ENCODE data around the gene SHISA6.
A peak's percentile ranks its signal among the peaks of the same experiment; 100 is the strongest.

The SHISA6 gene

GRCh38 chr17:11240841-11241610 lies at the start of gene SHISA6:
SHISA6 (plus strand) TSS chr17:11241213.
- no peak for DNase-seq

GRCh38 chr17:11195801-11196200 lies 45.2 kb upstream of the SHISA6 start:
- DNase-seq = no peak

- no peak for DNase-seq
Measured at GRCh38 chr17:11204991-11205390, 36.0 kb upstream of the SHISA6 start.

- no peak for DNase-seq
Measured at GRCh38 chr17:11205659-11206058, 35.4 kb upstream of the SHISA6 start.

GRCh38 chr17:11209906-11210305 lies 31.1 kb upstream of the SHISA6 start:
- DNase-seq = no peak

- no peak for DNase-seq
Measured at GRCh38 chr17:11212792-11213191, 28.2 kb upstream of the SHISA6 start.

GRCh38 chr17:11216976-11217375 lies 24.0 kb upstream of the SHISA6 start:
- DNase-seq = no peak

GRCh38 chr17:11221196-11221595 lies 19.8 kb upstream of the SHISA6 start:
- no peak for DNase-seq

- DNase-seq = no peak
Measured at GRCh38 chr17:11221721-11222120, 19.3 kb upstream of the SHISA6 start.

GRCh38 chr17:11238705-11239104 lies 2.3 kb upstream of the SHISA6 start:
- DNase-seq = no peak

- no peak for DNase-seq
Measured at GRCh38 chr17:11239379-11239970, 1.5 kb upstream of the SHISA6 start.

- DNase-seq = no peak
Measured at GRCh38 chr17:11240041-11240840, 772 bp upstream of the SHISA6 start.

GRCh38 chr17:11241611-11242226 lies 706 bp downstream of the SHISA6 start:
- no peak for DNase-seq

- no peak for DNase-seq
Measured at GRCh38 chr17:11242411-11242810, 1.4 kb downstream of the SHISA6 start.

GRCh38 chr17:11244776-11245175 lies 3.8 kb downstream of the SHISA6 start:
- no peak for DNase-seq

GRCh38 chr17:11245187-11245586 lies 4.2 kb downstream of the SHISA6 start:
- DNase-seq = no peak

GRCh38 chr17:11245791-11246190 lies 4.8 kb downstream of the SHISA6 start:
- DNase-seq = no peak

GRCh38 chr17:11250161-11250560 lies 9.1 kb downstream of the SHISA6 start:
- DNase-seq = no peak

GRCh38 chr17:11251561-11252107 lies 10.6 kb downstream of the SHISA6 start:
- no peak for DNase-seq

GRCh38 chr17:11252146-11252545 lies 11.1 kb downstream of the SHISA6 start:
- DNase-seq = no peak

- DNase-seq = no peak
Measured at GRCh38 chr17:11256877-11257276, 15.9 kb downstream of the SHISA6 start.

- DNase-seq = peak; percentile 2
Measured at GRCh38 chr17:11264183-11264871, 23.3 kb downstream of the SHISA6 start.
